Measurements from ENCODE around the gene ZNG1F.
"Not testable (repeated sequence)": the region's sequence is repeated elsewhere in the genome, so short reads cannot be mapped to it uniquely, and the experiment has no call there.

Gene ZNG1F

DNA sequence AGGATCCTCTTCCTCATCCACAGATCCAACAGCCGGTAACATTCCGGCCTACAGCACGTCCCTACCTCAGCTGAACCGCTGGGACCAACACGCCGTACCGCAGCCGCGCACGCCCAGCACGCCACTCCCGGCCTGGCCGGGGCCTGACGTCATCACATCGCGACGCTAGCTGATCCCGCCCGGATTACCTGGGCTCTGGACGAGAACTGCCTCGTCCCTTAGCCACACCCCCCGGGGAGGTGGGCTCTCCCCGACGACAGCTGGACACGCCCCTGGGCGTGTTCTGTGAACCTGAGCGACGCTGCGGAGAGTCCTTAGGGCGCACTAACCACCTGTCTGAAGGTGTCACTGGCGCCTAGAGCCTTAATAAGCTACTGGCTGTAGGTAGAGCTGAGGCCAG, at the start of gene ZNG1F:
TSS of gene ZNG1F (minus strand) at position 101 of the 400 bp plus-strand sequence. CDS start at position 42, 59 bp downstream.
- not testable (repeated sequence) for FAIRE-seq; DNase-seq (ENCODE audit: low spot score)

DNA sequence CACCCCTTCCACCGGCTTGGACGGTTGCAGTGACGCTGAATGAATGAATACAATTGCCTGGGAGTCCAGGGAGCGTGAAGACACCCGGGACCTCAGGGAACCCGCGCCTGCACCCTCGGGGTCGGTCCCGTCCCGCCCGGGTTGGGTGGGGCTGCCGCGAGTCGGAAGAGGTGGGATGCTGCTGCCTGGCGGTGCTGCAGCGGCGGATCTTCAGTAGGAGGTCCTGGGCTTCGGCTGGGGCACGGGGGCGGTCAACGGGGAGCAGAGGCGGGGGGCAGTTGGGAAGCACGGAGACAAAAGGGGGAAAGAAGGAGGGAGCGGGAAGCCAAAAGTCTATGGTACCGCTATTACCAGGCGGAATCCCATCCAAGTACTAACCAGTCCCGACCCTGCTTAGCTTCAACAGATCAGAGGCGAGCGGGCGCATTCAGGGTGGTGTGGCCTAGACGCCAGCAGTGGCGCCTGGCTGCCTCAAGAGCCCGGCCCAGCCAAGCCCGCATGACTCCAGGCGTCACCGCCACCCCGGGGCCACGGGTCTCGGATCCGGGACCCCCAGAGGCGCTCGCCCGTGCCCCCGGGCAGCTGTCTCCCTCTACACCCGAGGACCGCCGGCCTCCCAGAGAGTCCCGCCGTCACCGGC, 48.1 kb upstream of the ZNG1F start:
- DNase-seq (ENCODE audit: low spot score); FAIRE-seq: not testable (repeated sequence)

DNA sequence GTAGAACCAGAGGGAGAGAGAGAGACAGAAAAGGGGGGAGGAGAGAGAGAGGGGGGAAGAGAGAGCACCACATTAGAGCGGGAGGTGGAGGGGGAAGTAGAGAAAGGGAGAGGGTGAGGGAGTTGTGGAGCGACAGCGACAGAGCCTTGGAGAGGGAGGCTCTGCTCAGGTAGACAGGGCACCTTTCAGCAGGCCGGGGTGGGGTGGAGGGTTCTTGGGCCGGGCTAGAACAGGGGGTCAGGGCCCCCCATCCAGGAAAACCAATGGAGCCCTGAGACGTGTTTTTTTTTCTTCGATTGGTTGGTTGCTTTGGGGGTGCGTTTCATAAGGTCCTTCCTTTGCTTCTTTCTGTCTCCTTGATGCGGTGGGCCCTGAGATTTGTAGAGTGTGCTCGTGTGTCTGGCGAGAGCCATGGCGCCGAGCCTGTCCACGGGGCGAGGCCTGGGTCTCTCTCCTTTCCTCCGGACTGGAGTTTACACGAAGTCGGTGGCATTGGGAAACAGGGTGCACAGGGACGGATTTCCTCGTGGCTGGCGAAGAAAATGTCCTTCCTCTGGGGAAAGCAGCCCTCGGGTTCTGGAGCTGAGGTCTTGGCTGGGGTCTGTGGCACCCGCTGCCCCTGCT, 47.5 kb upstream of the ZNG1F start:
- not testable (repeated sequence) for DNase-seq (ENCODE audit: low spot score); FAIRE-seq

DNA sequence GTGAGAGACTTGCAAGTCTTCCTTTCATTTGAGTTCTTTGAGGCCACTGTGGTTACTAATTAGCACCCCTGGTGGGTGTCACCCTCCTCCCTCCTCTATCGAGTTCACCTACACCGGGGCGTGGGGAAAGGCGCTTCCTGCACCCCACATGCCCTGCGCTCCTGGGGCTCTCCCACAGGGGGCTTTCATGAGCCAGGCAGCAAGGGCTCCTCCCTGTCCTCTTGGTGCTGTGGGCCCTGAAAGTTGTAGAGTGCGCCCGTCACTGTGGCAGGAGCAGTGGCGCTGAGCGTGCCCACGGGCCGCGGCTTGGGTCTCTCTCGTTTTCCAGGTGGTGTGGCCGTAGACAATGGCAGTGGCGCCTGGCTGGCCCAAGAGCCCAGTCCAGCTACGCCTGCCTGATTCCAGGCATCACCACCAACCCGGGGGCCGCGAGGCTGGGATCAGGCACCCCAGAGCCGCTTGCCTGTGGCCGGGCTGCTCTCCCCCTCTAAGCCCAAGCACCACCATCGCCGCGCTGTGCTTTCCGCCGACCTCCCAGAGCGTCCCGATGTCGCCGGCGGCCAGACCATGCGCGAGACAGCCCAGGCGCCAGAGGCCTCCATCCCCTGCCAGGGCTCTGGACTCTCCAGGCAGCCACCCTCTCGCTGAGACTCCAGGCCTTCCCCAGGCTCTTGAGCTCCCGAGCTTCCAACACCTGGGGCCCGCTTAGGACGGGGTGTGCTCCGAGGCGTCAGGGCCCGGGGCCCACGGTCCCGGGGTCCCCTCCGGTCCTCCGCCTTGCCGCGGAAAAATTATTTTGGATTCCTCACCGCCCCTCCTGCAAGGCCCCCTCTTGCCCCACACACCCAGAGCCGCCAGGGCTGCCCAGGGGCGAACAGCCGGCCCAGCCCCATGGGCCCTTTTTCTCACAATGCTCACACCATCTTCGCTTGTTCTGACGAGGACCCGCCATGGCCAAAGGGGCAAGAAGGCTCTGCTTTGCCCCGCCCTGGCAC, 46.0 kb upstream of the ZNG1F start:
- not testable (repeated sequence) for FAIRE-seq; DNase-seq (ENCODE audit: low spot score)

DNA sequence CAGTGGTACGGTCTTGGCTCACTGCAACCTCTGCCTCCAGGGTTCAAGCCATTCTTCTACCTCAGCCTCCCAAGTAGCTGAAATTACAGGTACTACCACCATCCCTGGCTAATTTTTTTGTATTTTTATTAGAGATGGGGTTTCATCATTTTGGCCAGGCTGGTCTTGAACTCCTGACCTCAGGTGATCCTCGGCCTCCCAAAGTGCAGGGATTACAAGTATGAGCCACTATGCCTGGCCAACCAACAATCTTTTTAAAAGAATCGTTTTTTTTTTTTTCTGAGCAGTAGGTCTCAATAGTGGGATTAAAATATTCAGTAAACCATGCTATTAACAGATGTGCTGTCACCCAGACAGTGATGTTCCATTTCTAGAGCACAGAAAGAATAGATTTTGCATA, 45.1 kb upstream of the ZNG1F start:
- FAIRE-seq; DNase-seq (ENCODE audit: low spot score): not testable (repeated sequence)

DNA sequence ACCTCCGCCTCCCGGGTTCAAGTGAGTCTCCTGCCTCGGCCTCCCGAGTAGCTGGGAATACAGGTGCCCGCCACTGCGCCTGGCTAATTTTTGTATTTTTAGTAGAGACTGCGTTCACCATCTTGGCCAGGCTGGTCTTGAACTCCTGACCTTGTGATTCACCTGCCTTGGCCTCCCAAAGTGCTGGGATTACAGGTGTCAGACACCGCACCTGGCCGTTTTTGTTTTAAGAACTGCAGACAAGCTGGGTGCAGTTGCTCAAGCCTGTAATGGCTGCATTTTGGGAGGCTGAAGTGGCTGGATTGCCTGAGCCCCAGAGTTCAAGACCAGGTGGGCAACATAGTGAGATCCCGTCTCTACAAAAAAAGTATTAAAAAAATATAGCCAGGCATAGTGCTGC, 43.2 kb upstream of the ZNG1F start:
- FAIRE-seq; DNase-seq (ENCODE audit: low spot score): not testable (repeated sequence)

DNA sequence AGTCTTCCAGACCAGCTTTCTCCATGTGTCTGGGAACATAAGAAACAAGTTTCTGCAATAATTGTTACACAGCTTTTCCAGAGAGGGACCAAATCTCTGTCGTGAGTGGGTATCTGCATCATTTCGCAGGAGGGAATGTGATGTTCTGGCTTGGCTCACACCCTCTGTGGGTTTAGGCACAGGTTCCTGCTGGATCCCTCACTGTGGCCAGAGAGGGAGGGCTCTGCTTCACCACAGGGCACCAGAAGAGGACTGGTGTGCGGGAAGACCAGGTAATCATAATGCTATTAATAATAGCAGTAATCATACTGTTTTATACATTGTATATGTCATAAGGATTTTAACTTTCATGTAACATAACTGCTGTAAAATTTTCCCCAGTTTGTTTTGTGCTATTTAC, 41.3 kb upstream of the ZNG1F start:
- FAIRE-seq, result not testable (repeated sequence)
- peak; percentile 7 for DNase-seq (ENCODE audit: low spot score)

DNA sequence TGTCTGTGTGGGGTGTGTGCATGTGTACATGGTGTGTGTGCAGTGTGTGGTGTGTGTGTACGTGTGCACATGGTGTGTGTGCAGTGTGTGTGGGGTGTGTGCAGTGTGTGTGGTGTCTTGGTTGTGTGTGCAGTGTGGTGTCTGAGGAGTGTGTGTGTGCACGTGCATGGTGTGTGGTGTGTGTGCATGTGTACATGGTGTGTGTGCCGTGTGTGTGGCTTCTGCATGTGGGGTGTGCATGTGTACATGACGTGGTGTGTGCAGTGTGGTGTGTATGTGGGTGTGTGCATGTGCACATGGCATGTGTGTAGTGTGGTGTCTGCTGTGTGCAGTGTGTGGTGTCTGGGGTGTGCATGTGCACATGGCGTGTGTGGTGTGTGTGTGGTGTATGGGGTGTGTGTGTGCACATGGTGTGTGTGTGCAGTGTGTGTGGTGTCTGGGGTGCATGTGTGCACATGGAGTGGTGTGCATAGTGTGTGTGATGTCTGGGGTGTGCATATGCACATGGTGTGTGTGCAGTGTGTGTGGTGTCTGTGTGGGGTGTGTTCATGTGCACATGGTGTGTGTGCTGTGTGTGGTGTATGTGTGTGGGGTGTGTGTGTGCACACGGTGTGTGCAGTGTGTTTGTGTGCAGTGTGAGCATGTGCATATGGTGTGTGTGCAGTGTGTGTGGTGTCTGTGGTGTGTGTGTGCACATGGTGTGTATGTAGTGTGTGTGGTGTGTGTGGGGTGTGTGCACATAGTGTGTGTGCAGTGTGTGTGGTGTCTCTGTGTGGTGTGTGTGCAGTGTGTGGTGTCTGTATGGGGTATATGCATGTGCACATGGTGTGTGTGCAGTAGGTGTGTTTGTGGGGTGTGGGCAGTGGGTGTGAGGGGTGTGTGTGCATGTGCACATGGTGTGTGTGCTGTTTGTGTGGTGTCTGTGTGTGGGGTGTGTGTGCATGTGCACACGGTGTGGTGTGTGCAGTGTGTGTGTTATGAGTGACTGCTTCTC, 40.6 kb upstream of the ZNG1F start:
- FAIRE-seq (no peak), DNase-seq (ENCODE audit: low spot score) (no peak)

DNA sequence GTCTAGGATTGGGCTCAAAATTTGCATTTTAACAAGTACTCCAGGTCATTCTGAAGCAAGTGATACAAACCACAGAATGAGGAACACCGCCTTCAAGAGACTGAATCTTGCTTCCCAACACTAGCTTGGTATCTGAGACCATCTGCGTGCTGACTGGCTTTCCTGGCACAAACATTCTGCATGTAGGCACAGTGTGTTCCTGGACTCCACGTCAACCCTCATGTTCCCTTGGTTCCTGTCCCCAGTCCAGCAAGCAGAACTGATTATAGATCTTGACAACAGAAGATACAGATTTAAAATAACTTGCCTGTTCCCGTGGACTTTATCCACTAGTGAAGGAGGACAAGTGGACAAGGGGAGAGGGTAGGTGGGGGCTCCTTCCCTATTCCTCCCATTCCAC, 30.7 kb upstream of the ZNG1F start:
- DNase-seq (ENCODE audit: low spot score); FAIRE-seq: not testable (repeated sequence)

DNA sequence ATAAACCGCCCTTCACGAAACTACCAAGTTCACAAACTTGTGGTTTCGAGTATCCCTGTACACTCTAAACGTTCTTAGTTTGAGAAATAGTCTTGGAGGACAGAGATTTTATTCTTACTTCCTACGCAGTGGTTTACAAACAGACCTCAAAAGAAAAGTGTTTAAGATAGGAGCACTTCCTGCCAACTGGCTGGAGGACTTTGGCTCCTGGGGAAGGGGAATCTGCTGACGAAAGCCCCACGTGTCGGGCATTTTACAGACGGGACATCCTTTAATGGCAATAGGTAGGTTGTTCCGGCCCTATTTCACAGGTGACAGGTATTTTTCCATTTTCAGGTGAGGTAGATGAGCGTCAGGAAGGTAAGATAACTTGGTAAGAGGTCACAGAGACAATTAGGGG, 678 bp downstream of the ZNG1F start:
- FAIRE-seq; DNase-seq (ENCODE audit: low spot score): not testable (repeated sequence)

DNA sequence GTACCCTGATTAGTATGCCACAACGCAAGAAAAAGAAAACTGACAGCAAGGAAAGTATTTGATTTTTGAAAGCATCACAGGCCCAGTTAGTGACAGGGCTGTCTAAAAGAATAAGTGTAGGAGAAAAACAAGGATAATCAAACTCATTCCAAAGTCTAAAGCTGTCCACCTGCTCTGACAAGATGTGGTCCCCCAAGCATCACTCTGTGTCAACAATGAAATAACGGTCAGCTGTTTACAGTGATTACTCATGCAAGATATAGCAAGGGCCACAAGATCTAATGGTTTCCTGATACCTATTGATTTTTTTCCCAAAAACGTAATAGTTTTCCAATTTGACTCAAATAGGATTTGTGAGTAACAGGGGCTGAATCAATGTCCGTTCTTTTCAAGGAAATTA, 14.1 kb downstream of the ZNG1F start:
- not testable (repeated sequence) for FAIRE-seq; DNase-seq (ENCODE audit: low spot score)

DNA sequence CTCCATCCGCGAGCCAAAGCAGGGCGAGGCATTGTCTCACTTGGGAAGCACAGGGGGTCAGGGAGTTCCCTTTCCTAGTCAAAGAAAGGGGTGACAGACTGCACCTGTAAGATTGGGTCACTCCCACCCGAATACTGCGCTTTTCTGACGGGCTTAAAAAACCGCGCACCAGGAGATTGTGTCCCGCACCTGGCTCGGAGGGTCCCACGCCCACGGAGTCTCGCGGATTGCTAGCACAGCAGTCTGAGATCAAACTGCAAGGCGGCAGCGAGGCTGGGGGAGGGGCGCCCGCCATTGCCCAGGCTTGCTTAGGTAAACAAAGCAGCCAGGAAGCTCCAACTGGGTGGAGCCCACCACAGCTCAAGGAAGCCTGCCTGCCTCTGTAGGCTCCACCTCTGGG, 39.0 kb downstream of the ZNG1F start:
- not testable (repeated sequence) for DNase-seq (ENCODE audit: low spot score); FAIRE-seq

DNA sequence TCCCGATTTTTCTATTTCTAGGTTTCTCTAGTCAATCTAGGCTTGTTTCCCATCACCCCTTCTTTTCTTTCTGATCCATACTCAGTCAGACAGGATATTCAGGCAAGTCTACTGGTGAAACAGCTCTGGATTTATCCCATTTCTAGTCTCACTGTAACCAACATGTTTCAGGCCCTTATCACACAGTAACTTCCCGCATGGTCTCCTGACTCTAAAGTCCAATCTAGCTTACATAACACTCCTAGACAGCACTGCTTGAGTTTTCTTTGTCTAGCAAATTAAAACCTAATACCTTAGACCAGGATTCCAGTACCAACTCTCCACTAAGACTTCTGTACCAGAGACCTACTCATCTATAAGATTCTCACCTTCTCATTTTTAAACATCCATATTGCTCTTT, 47.2 kb downstream of the ZNG1F start:
- not testable (repeated sequence) for FAIRE-seq

DNA sequence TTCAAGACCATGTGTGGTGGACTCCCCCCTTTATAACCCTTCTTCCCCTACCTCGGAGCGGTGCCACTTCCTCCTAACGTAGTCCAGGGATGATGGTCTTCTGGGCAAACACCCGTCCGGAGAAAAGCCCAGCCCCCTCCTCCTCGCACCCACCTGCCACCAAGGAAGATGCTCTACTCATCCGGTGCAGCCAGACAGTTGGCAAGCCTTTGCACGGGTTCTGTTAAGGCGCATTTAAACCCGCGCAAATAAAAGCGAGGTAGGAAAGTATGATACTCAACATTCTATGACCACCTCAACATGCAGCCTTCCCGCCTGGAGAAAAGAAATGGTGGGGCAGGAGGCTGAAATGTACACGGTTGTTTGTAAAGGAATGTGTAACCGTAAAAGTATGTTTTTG, 60.5 kb downstream of the ZNG1F start, which contains the start of gene FOXD4L6:
TSS of gene FOXD4L6 (minus strand) at position 101 of the 400 bp plus-strand sequence. CDS start 298 bp downstream, outside the sequence.
- FAIRE-seq; DNase-seq (ENCODE audit: low spot score): not testable (repeated sequence)

More for the DNA sequence above, 47.2 kb downstream of the ZNG1F start:
- DNase-seq (ENCODE audit: low spot score), result not testable (repeated sequence)

DNA sequence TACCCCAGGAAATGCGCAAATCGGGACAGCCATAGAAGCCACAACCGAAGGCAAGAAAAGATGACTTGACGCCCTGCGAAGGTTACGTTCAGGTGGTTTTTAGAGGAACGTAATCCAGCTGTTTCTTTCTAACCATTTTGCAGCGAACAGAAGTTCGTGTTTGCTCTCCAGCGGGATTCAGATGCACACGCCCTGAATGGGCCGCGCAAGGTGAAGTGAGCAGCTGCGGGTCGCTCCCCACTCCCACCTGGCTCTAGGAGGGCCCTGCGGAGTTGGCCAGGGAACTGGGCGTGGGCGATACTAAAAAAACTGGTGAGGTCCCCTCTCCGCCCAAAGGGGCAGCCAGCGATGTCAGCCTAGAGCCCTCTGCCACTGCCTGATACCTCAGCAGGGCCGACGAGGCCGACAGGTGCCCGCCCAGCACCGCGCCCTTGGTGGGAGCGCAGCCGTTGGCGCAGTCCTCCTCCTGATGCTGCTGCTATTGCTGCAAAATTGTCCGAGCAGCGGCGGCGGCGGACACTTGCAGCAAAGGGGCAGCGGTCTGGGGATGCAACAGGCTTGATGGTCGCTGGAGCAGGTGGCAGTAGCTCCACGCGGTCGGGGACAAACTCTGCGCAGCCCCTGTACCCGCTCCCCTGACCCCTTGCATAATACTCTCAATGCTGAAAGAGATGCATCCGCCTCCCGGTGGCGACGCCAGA, 62.2 kb downstream of the ZNG1F start:
- DNase-seq (ENCODE audit: low spot score); FAIRE-seq: not testable (repeated sequence)

DNA sequence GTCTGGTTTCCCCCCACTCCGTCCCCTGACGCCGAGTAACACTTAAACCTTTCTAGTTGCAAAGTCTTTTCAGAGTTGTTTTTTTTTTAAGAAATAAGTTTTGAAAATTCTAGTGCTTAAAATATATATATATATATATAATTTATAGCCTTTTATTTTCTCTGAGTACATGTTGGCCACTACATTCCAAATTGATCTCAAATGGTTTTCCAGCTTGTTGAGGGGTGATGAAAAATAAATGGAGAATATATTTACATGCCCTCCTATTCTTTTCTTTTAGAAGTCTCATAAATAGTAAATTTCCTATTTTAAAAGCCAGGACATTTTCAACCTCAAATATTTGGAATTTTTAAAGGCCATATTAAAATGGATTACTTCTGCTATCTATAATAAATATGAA, 63.2 kb downstream of the ZNG1F start:
- not testable (repeated sequence) for DNase-seq (ENCODE audit: low spot score); FAIRE-seq

DNA sequence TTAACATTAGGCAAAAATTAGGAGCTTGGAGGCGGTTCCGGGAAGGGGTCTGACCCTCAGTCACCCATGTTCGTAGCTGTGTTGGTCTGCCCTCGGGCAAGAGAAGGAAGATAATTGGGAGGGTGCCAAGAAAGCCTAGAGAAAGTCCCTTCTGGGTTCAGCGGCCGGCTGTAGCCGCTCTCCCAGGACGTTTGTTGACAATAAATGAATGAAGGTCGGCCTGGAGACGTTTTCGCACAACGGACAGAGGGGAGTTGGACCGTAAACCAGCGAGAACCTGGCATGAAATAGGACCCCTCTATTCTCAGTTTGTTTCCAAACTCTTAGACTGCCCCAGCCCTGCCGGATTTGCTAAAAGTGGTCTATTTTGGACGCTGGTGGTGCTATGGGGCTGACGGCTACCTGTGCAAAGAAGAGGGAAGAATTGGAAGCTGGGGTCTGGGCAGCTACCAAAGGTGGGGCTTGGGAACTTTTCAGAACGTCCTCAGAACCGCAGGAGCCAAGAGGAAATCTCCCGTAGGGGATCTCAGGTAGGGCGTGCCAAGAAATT, 63.9 kb downstream of the ZNG1F start:
- DNase-seq (ENCODE audit: low spot score); FAIRE-seq: not testable (repeated sequence)

DNA sequence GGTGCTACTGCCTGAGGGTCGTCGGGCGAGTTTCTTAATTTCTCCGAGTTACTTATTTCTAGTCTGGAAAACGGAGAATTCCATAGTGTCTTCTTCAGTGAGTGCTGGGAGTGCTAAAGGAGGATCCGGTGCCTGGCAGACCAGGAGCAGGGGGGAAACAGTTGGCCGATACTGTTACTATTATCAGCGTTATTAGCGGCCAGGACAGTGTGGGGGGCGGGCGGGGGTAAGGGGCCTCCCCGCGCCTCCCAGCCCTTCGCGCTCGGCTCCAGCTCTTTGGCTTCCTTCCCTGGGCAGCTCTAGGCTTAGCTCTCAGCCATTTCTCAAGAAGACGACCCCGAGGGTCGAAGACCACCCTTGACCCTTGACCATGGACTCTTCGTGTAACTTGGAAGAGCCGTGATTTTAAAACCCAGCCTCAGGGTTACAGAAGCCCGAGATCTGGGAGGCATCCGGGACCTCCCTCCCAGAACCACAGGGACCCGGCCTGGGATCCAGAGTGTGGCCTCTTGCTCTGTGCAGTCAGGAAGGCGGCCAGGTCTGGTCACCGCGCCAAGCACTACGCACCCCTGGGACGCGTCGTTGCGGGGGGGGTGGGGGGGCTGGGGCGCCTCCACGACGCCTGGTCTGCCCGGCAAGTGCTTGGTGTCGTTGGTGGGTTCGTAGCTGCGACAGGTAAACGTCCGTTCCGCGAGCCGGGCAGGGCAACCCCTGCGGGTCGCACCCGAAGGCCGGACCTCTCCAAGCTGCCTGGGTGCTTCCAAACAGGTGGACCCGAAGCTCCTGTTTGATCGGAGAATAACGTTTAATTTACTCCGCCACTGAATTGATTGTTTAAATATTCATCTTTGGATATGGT, 64.6 kb downstream of the ZNG1F start:
- not testable (repeated sequence) for FAIRE-seq; DNase-seq (ENCODE audit: low spot score)

Data from RCC 7860 (cell line).